Measurements from ENCODE around the gene FEN1.

GRCh38 chr11:61806785-61807184 is 14.1 kb downstream of the FEN1 start:
- TF ChIP-seq POLR2A (IDR thresholded peaks at IDR 0.05; ENCODE audit: low read depth, low read length): no peak
- no peak for TF ChIP-seq POLR2AphosphoS5 (IDR thresholded peaks at IDR 0.05; ENCODE audit: low read depth, low read length)
- no peak for TF ChIP-seq TAF1 (IDR thresholded peaks at IDR 0.05; ENCODE audit: borderline replicate concordance, low read depth, low read length)
